HepG2 (cell line): ENCODE data around the gene RNF40. TPM values are rescaled to one million over a fixed set of nuclear protein-coding genes. Genes with fewer than 3 reads are reported as not detected.

ENCODE experiments used
- ATAC-seq: fragments of 200-7000 bp; cut with Tn5 transposase; 3 replicates; pipeline ENCODE4 v1.9.1; 2020; ENCODE audit warnings: mild to moderate bottlenecking, moderate library complexity
- BruUV-seq: library from RNA; stranded (reverse); fragments of 400-500 nt; replicated peaks from 2 replicates; lab custom pipeline; 2021; lab: Mats Ljungman, UMichigan
- CTCF ChIA-PET: fragments of 300-600 bp; formaldehyde crosslinking; extraction: SDS; loops from one replicate; lab custom pipeline; 2021; ENCODE audit warnings: low total read pairs, inconsistent platforms, low intra/inter-chr PET ratio; lab: Yijun Ruan, JAX
- POLR2A ChIA-PET: fragments of 350-600 bp; sonication (Branson Sonifier 250); formaldehyde crosslinking; loops from one replicate; lab custom pipeline; 2020; ENCODE audit warnings: antibody characterized with exemption, inconsistent platforms; lab: Yijun Ruan, JAX
- DNase-seq: peaks from one replicate; pipeline ENCODE4 v3.0.0-alpha.2; 2015; ENCODE audit warnings: low spot score
- FAIRE-seq: peaks from 3 replicates; lab custom pipeline; 2011; peaks lifted over from hg19 to GRCh38; lab: Jason Lieb, UNC
- H2AFZ ChIP-seq: one replicate; pipeline ENCODE4 v1.6.1; 2011; ENCODE audit warnings: low read length, inconsistent platforms
- H3K27ac ChIP-seq: fragments of 300-600 bp; 3 replicates; pipeline ENCODE4 v1.8.0; 2011; ENCODE audit warnings: mixed run types, mild to moderate bottlenecking, mixed read lengths, low read length, inconsistent platforms; ENCODE audit not compliant: insufficient read depth; ENCODE audit errors: extremely low read length
- H3K27me3 ChIP-seq, 2 experiments: fragments of 200-600 bp in 1 of 2; 2 replicates in 1 of 2; 3 replicates in 1 of 2; pipeline versions ENCODE4 v1.6.0 to v1.8.0; 2011; ENCODE audit warnings: low read length in 2 of 2, mild to moderate bottlenecking in 2 of 2, moderate library complexity in 2 of 2, inconsistent platforms in 1 of 2; ENCODE audit not compliant: insufficient read depth in 2 of 2, control insufficient read depth in 1 of 2
- H3K36me3 ChIP-seq, 2 experiments: fragments of 200-600 bp in 1 of 2; replicated peaks in 1 of 2; 2 replicates in 1 of 2; 3 replicates in 1 of 2; pipeline versions ENCODE4 v1.5.1 to v1.8.0; 2011; ENCODE audit warnings: low read length in 2 of 2, inconsistent platforms in 1 of 2; ENCODE audit not compliant: insufficient read depth in 2 of 2, control insufficient read depth in 1 of 2
- H3K4me1 ChIP-seq: 2 replicates; pipeline ENCODE4 v1.5.1; 2012; ENCODE audit warnings: low read length, inconsistent platforms; ENCODE audit not compliant: insufficient read depth
- H3K4me2 ChIP-seq: 2 replicates; pipeline ENCODE4 v1.6.0; 2011; ENCODE audit warnings: low read depth, low read length, inconsistent platforms
- H3K4me3 ChIP-seq, 3 experiments: fragments of 200-600 bp in 1 of 3; sonication (generic), shearing (Covaris generic) in 1 of 3; replicated peaks in 1 of 3; 2 replicates each; pipeline ENCODE4 v1.5.1; 2011 to 2016; ENCODE audit warnings: low read length in 3 of 3, inconsistent platforms in 2 of 3, low read depth in 2 of 3, mild to moderate bottlenecking in 2 of 3, control low read depth in 1 of 3, mixed read lengths in 1 of 3; ENCODE audit not compliant: insufficient read depth in 1 of 3
- H3K79me2 ChIP-seq: one replicate; pipeline ENCODE4 v1.6.1; 2011; ENCODE audit warnings: low read length, inconsistent platforms; ENCODE audit not compliant: insufficient read depth
- H3K9ac ChIP-seq: 2 replicates; pipeline ENCODE4 v1.6.0; 2011; ENCODE audit warnings: mild to moderate bottlenecking, low read depth, low read length, inconsistent platforms; ENCODE audit not compliant: insufficient read depth
- H3K9me3 ChIP-seq: 2 replicates; pipeline ENCODE4 v1.5.1; 2012; ENCODE audit warnings: mild to moderate bottlenecking, low read length
- H4K20me1 ChIP-seq: 2 replicates; pipeline ENCODE4 v1.6.0; 2011; ENCODE audit warnings: inconsistent platforms, mild to moderate bottlenecking, low read length, moderate library complexity; ENCODE audit not compliant: insufficient read depth
- ATF1 ChIP-seq: IDR thresholded peaks from 2 replicates; pipeline ENCODE4 v1.6.1; 2016; ENCODE audit warnings: mild to moderate bottlenecking, control low read depth
- KMT2B ChIP-seq: IDR thresholded peaks from 2 replicates; pipeline ENCODE4 v1.6.1; 2016; ENCODE audit warnings: missing genetic modification reagents, missing compliant biosample characterization
- SALL1 ChIP-seq: sonication (generic); formaldehyde crosslinking; IDR thresholded peaks from 2 replicates; pipeline ENCODE4 v1.8.0; 2022; ENCODE audit warnings: mild to moderate bottlenecking, missing genetic modification reagents
- ZNF253 ChIP-seq: sonication (generic); formaldehyde crosslinking; IDR thresholded peaks from 2 replicates; pipeline ENCODE4 v1.8.0; 2022; ENCODE audit warnings: mild to moderate bottlenecking, missing genetic modification reagents, borderline replicate concordance
- WGBS: methylation state at CpG from one replicate; pipeline ENCODE4 v1.1.6; 2017; ENCODE audit warnings: low lambda C conversion rate; 5-methylcytosine and 5-hydroxymethylcytosine counted together
- in situ Hi-C: cut with HindIII; loops from 2 replicates; pipeline ENCODE4 v1.10.0; 2017; ENCODE audit warnings: low pct_unique_long_range_greater_than_20kb; ENCODE audit not compliant: extremely low pct_ligation_motif_present
- intact Hi-C: fragments of 100-400 bp; cut with micrococcal nuclease; formaldehyde crosslinking; loops from one replicate; pipeline ENCODE4 v1.10.0; 2022; ENCODE audit not compliant: unreplicated experiment
- polyA plus RNA-seq, 8 experiments: library from polyadenylated mRNA; depleted of rRNA in 3 of 8; stranded (reverse) in 7 of 8; unstranded in 1 of 8; fragments of >200 nt; fragmentation: Illumina TruSeq in 4 of 8; extraction: Trizol in 4 of 8; gene quantifications; 2 replicates each; pipeline versions ENCODE4 v1.2.1 to v1.2.3, GENCODE V29; 2011 to 2016; ENCODE audit warnings: low read depth in 4 of 8, missing spikeins in 1 of 8, mixed read lengths in 1 of 8; ENCODE audit not compliant: insufficient read depth in 1 of 8
- total RNA-seq, 5 experiments: library from RNA; depleted of rRNA; stranded (reverse); fragments of >200 nt; fragmentation: Illumina TruSeq; extraction: Trizol; gene quantifications; 2 replicates each; pipeline ENCODE4 v1.2.3, GENCODE V29; 2016; ENCODE audit warnings: low read depth in 1 of 5
- TF ChIP-seq, protein P1 (sequence below): IDR thresholded peaks from 2 replicates; pipeline ENCODE4 v1.6.1; 2012; ENCODE audit warnings: low read depth, low read length, improper control_type of control experiment

RNF40 gene
- total and polyA plus RNA-seq, 2 of the 13 experiments (the other 11 are each of a cell fraction or from before 2014, with no cell fraction given): 84.0 to 85.6 TPM

DNA sequence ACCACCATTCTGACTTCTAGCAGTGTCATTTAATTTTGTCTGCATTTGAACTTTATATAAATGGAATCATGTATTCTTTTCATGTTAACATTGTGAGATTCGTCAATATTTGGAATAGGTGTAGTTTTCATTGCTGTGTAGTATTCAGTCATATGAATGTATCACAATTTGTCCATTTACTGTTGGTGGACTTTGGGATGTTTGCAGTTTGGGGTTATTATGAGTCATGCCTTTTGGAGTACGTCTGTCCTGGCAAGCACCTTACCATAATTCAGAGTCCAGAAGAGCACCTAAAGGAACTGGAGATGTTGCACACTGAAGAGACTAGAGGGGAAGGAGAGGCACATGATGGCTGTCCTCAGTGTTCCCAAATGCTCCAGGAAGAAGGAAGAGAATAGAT, 17.0 kb upstream of the RNF40 start (continued):
- 0 out of 2 replicates have a peak, but pooled peaks have one; percentile 34 for TF ChIP-seq ATF1
- no peak for TF ChIP-seq ZNF253 (CRISPR knock-in tag)
- TF ChIP-seq, protein P1, sequence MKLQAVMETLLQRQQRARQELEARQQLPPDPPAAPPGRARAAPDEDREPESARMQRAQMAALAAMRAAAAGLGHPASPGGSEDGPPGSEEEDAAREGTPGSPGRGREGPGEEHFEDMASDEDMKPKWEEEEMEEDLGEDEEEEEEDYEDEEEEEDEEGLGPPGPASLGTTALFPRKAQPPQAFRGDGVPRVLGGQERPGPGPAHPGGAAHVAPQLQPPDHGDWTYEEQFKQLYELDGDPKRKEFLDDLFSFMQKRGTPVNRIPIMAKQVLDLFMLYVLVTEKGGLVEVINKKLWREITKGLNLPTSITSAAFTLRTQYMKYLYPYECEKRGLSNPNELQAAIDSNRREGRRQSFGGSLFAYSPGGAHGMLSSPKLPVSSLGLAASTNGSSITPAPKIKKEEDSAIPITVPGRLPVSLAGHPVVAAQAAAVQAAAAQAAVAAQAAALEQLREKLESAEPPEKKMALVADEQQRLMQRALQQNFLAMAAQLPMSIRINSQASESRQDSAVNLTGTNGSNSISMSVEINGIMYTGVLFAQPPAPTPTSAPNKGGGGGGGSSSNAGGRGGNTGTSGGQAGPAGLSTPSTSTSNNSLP: peak; percentile 77
- peak; percentile 62; the same call in 1 of the 2 replicates for TF ChIP-seq SALL1 (CRISPR knock-in tag)

DNA sequence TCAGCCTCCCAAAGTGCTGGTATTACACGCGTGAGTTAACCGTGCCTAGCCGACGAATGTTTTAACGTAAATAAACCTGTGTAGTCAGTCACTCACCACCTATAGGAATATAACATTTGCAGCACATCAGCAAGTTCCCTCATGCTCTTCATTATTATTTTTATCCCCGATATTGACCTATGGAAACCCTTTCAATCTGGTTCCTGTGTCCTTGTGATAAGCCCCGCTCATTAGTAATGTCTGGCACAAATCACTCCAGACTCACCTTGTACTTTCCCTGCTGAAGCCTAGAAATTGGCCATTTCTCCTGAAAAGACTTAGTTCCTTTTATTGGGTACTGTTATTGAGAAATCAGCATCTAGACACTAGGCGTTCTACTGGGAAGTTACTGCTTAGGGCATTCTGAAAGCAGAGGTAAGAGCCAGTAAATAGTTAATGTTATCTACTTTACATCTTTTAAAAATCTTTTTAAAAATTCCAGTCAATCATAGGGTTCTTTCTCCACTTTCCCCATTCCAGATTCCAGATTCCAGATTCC, 15.4 kb upstream of the RNF40 start:
- ChIA-PET CTCF (no interaction called here), POLR2A (interaction anchor here (1.8 to 2.6 kb wide), 8 partner anchors 14 to 376 kb away, joined by 5 to 24 read pairs (median 12); partner anchors contain the start of gene TBC1D10B)
- no TSS peak for BruUV-seq
- ATAC-seq: no peak
- no peak for DNase-seq
- FAIRE-seq: no peak
- TF ChIP-seq KMT2B: no peak
- H2AFZ ChIP-seq: no peak overlapping the region
- peaks cover 6 to 15% of the 10 kb centered on the region in 2 experiments for H3K36me3 ChIP-seq
- no peaks in the 10 kb centered on the region for H3K9me3 ChIP-seq
- no peaks in the 10 kb centered on the region for H4K20me1 ChIP-seq
- H3K27ac ChIP-seq: peak overlapping the region; percentile 77
- H3K9ac ChIP-seq: no peak overlapping the region
- intact Hi-C loops: loop anchor here (5.0 to 10.0 kb wide), 3 partner anchors 49 to 679 kb away; partner anchors contain the start of genes ALDOA and SRCAP
- H3K4me3 ChIP-seq: no peak overlapping the region
- in situ Hi-C loops: no loop called here
- H3K4me2 ChIP-seq: no peak overlapping the region
- peaks cover 51% of the 10 kb centered on the region for H3K4me1 ChIP-seq
- H3K79me2 ChIP-seq: peaks cover 16% of the 10 kb centered on the region
- no peaks in the 10 kb centered on the region for H3K27me3 ChIP-seq
- 98% methylated on average over 9 of the region's 9 CpGs for WGBS
